ENCODE measurements around the gene TIMM50. TPM values are rescaled to one million over a fixed set of nuclear protein-coding genes. Genes with fewer than 3 reads are reported as not detected.

The TIMM50 gene
- total and polyA plus RNA-seq, 2 of the 8 experiments (the other 6 are each of a cell fraction or from before 2014, with no cell fraction given) = 155 to 187 TPM

DNA sequence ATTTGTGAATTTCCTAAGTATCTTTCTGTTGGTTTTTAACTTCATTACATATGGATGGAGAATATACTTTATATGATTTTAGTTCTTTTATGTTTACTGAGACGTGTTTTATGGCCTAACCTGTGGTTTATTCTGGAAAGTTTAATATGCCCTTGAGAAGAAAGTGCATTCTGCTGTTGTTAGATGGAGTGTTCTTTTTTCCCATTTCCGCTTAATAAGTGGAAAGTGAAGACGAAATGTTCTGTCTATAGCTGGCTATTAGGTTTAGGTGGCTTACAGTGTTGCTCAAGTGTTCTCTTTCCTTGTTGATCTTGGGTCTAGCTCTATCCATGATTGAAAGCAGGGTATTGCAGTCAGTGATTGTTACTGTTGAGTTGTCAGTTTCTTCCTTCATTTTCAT is 17.2 kb upstream of the TIMM50 start (continued):
- TF ChIP-seq TBP (IDR thresholded peaks at IDR 0.05; ENCODE audit: low read depth, low read length) (no peak), POLR2AphosphoS5 (IDR thresholded peaks at IDR 0.05; ENCODE audit: low read depth, low read length) (no peak), CHD1 (IDR thresholded peaks at IDR 0.05; ENCODE audit: low read depth, low read length) (no peak)
- TF ChIP-seq, protein P1, sequence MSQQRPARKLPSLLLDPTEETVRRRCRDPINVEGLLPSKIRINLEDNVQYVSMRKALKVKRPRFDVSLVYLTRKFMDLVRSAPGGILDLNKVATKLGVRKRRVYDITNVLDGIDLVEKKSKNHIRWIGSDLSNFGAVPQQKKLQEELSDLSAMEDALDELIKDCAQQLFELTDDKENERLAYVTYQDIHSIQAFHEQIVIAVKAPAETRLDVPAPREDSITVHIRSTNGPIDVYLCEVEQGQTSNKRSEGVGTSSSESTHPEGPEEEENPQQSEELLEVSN (IDR thresholded peaks at IDR 0.05) = no peak

Data from H1 (cell line).